H9 (cell line): ENCODE results near the gene ZNF407. TPM values are rescaled to one million over a fixed set of nuclear protein-coding genes. Genes with fewer than 3 reads are reported as not detected.

Experiments
- DNase-seq: peaks from one replicate; pipeline ENCODE4 v3.0.0-alpha.2; 2017
- H2AFZ ChIP-seq: one replicate; pipeline ENCODE4 v1.6.1; 2013; ENCODE audit warnings: mild to moderate bottlenecking, low read length, control low read depth, moderate library complexity
- H2AK5ac ChIP-seq: 2 replicates; pipeline ENCODE4 v1.6.1; 2013; ENCODE audit warnings: low read length, control low read depth, mixed read lengths; ENCODE audit not compliant: insufficient read length
- H2BK120ac ChIP-seq: one replicate; pipeline ENCODE4 v1.6.1; 2013; ENCODE audit warnings: low read depth, mild to moderate bottlenecking, low read length, control low read depth, inconsistent platforms; ENCODE audit not compliant: poor library complexity, severe bottlenecking
- H2BK12ac ChIP-seq: 2 replicates; pipeline ENCODE4 v1.6.1; 2013; ENCODE audit warnings: low read length, control low read depth, mixed read lengths, low read depth; ENCODE audit not compliant: insufficient read length
- H2BK15ac ChIP-seq: 2 replicates; pipeline ENCODE4 v1.6.1; 2013; ENCODE audit warnings: low read depth, low read length, control low read depth
- H2BK20ac ChIP-seq: one replicate; pipeline ENCODE4 v1.6.1; 2013; ENCODE audit warnings: low read depth, mild to moderate bottlenecking, low read length, control low read depth, inconsistent platforms; ENCODE audit not compliant: poor library complexity, severe bottlenecking
- H2BK5ac ChIP-seq: 2 replicates; pipeline ENCODE4 v1.6.1; 2013; ENCODE audit warnings: low read length, control low read depth, mixed read lengths; ENCODE audit not compliant: insufficient read length
- H3K14ac ChIP-seq: 2 replicates; pipeline ENCODE4 v1.6.1; 2013; ENCODE audit warnings: low read length, control low read depth; ENCODE audit not compliant: insufficient read depth
- H3K18ac ChIP-seq: 2 replicates; pipeline ENCODE4 v1.6.1; 2013; ENCODE audit warnings: low read depth, mild to moderate bottlenecking, mixed read lengths, low read length, control low read depth; ENCODE audit not compliant: insufficient read length
- H3K23ac ChIP-seq: 2 replicates; pipeline ENCODE4 v1.6.1; 2013; ENCODE audit warnings: low read length, control low read depth, mixed read lengths, low read depth; ENCODE audit not compliant: insufficient read length
- H3K23me2 ChIP-seq: 2 replicates; pipeline ENCODE4 v1.6.1; 2013; ENCODE audit warnings: low read depth, mild to moderate bottlenecking, mixed read lengths, low read length, control low read depth; ENCODE audit not compliant: insufficient read length, poor library complexity, severe bottlenecking
- H3K27ac ChIP-seq: 2 replicates; pipeline ENCODE4 v1.5.1; 2013; ENCODE audit warnings: low read length, control low read depth, mixed read lengths, low read depth; ENCODE audit not compliant: insufficient read length
- H3K27me3 ChIP-seq: 2 replicates; pipeline ENCODE4 v1.6.1; 2013; ENCODE audit warnings: low read length, control low read depth, inconsistent platforms; ENCODE audit not compliant: insufficient read depth
- H3K4ac ChIP-seq: 2 replicates; pipeline ENCODE4 v1.6.1; 2013; ENCODE audit warnings: low read depth, mild to moderate bottlenecking, control low read depth, inconsistent platforms, low read length, moderate library complexity
- H3K4me1 ChIP-seq: 2 replicates; pipeline ENCODE4 v1.6.1; 2013; ENCODE audit warnings: low read length, control low read depth, inconsistent platforms; ENCODE audit not compliant: insufficient read depth
- H3K4me2 ChIP-seq: 2 replicates; pipeline ENCODE4 v1.6.1; 2013; ENCODE audit warnings: low read length, control low read depth, mixed read lengths; ENCODE audit not compliant: insufficient read length, insufficient read depth
- H3K56ac ChIP-seq: 2 replicates; pipeline ENCODE4 v1.6.1; 2013; ENCODE audit warnings: low read depth, mild to moderate bottlenecking, mixed read lengths, low read length, control low read depth; ENCODE audit not compliant: insufficient read length
- H3K79me1 ChIP-seq: 2 replicates; pipeline ENCODE4 v1.6.1; 2013; ENCODE audit warnings: low read depth, mild to moderate bottlenecking, moderate library complexity, low read length, control low read depth, inconsistent platforms; ENCODE audit not compliant: insufficient read depth, poor library complexity, severe bottlenecking
- H3K79me2 ChIP-seq: 2 replicates; pipeline ENCODE4 v1.6.1; 2013; ENCODE audit warnings: low read length, control low read depth, inconsistent platforms; ENCODE audit not compliant: insufficient read depth
- H3K9ac ChIP-seq: 2 replicates; pipeline ENCODE4 v1.6.1; 2013; ENCODE audit warnings: low read length, control low read depth, mixed read lengths; ENCODE audit not compliant: insufficient read length; ENCODE audit errors: extremely low read depth
- H3K9me3 ChIP-seq: one replicate; pipeline ENCODE4 v1.6.1; 2013; ENCODE audit warnings: low read depth, low read length, inconsistent platforms; ENCODE audit not compliant: control insufficient read depth
- H3T11ph ChIP-seq: one replicate; pipeline ENCODE4 v1.6.1; 2013; ENCODE audit warnings: mild to moderate bottlenecking, low read length, control low read depth, inconsistent platforms
- H4K20me1 ChIP-seq: one replicate; pipeline ENCODE4 v1.6.1; 2013; ENCODE audit not compliant: control insufficient read depth, insufficient read length, insufficient read depth
- H4K5ac ChIP-seq: 2 replicates; pipeline ENCODE4 v1.6.1; 2013; ENCODE audit warnings: low read depth, mild to moderate bottlenecking, mixed read lengths, low read length, control low read depth; ENCODE audit not compliant: insufficient read length
- H4K8ac ChIP-seq: replicated peaks from 2 replicates; pipeline ENCODE4 v1.6.1; 2013; ENCODE audit warnings: low read length, control low read depth, mixed read lengths, low read depth; ENCODE audit not compliant: insufficient read length
- H4K91ac ChIP-seq: 2 replicates; pipeline ENCODE4 v1.6.1; 2013; ENCODE audit warnings: low read depth, mild to moderate bottlenecking, moderate library complexity, mixed read lengths, low read length, control low read depth; ENCODE audit not compliant: insufficient read length
- H3K27ac Mint-ChIP-seq, 3 experiments: 2 replicates in 2 of 3; 3 replicates in 1 of 3; pipeline ENCODE4 v1.8.0; 2020 to 2021; ENCODE audit warnings: mixed read lengths in 3 of 3, mild to moderate bottlenecking in 1 of 3, moderate library complexity in 1 of 3
- H3K27me3 Mint-ChIP-seq: 2 replicates; pipeline ENCODE4 v1.8.0; 2021; ENCODE audit warnings: low read depth, mild to moderate bottlenecking, moderate library complexity, mixed read lengths
- H3K36me3 Mint-ChIP-seq, 3 experiments: 2 replicates in 2 of 3; 3 replicates in 1 of 3; pipeline ENCODE4 v1.8.0; 2020 to 2021; ENCODE audit warnings: low read depth in 3 of 3, mixed read lengths in 3 of 3; ENCODE audit not compliant: insufficient read depth in 1 of 3
- H3K4me1 Mint-ChIP-seq, 2 experiments: 2 replicates each; pipeline ENCODE4 v1.8.0; 2020; ENCODE audit warnings: mixed read lengths in 2 of 2
- H3K4me3 Mint-ChIP-seq, 2 experiments: 2 replicates in 1 of 2; 3 replicates in 1 of 2; pipeline ENCODE4 v1.8.0; 2020 to 2021; ENCODE audit warnings: mild to moderate bottlenecking in 2 of 2, mixed read lengths in 2 of 2, moderate library complexity in 1 of 2
- H3K9me3 Mint-ChIP-seq, 2 experiments: 2 replicates in 1 of 2; 3 replicates in 1 of 2; pipeline ENCODE4 v1.8.0; 2020; ENCODE audit warnings: mild to moderate bottlenecking in 2 of 2, mixed read lengths in 2 of 2, moderate library complexity in 1 of 2
- CTCF ChIP-seq: fragments of 200-600 bp; sonication (generic); conservative IDR thresholded peaks from 3 replicates; pipeline ENCODE4 v1.8.0; 2021; ENCODE audit warnings: antibody characterized with exemption, mild to moderate bottlenecking
- WGBS: extraction: QIAGEN DNeasy Blood & Tissue Kit; methylation state at CpG from one replicate; pipeline ENCODE4 v1.1.7; 2013; ENCODE audit warnings: missing lambda C conversion rate, low lambda C conversion rate, mixed read lengths; ENCODE audit not compliant: insufficient read length; ENCODE audit errors: extremely low coverage; 5-methylcytosine and 5-hydroxymethylcytosine counted together
- total RNA-seq: library from RNA; stranded (reverse); gene quantifications from 2 replicates; pipeline ENCODE4 v1.2.1, GENCODE V29; 2021

Gene ZNF407
- total RNA-seq, 1 experiment from 2014 or later, result 8.7 TPM

GRCh38 chr18:74972354-74972753 is 374.7 kb downstream of the ZNF407 start:
- H3K36me3 Mint-ChIP-seq, result no peaks in the 10 kb centered on the region
- H3T11ph ChIP-seq, result no peak overlapping the region
- H3K79me1 ChIP-seq, result no peaks in the 10 kb centered on the region
- no peaks in the 10 kb centered on the region for H3K9me3 ChIP-seq
- H3K14ac ChIP-seq, result no peak overlapping the region
- no peaks in the 10 kb centered on the region for H3K23me2 ChIP-seq
- no peak overlapping the region for H3K27ac ChIP-seq
- WGBS, result no CpG with 5 or more reads among the region's 1 CpG
- no peak overlapping the region for H2BK5ac ChIP-seq
- H2BK12ac ChIP-seq, result no peak overlapping the region
- H3K56ac ChIP-seq, result no peak overlapping the region
- no peaks in the 10 kb centered on the region for H3K4me1 ChIP-seq
- no peaks in the 10 kb centered on the region for H3K27me3 Mint-ChIP-seq
- H3K4me1 Mint-ChIP-seq, result no peaks in the 10 kb centered on the region
- no peaks in the 10 kb centered on the region for H3K79me2 ChIP-seq
- H4K91ac ChIP-seq, result no peak overlapping the region
- H3K4me2 ChIP-seq, result no peak overlapping the region
- DNase-seq, result no peak
- H3K9ac ChIP-seq, result no peak overlapping the region
- no peak overlapping the region for H4K8ac ChIP-seq
- no peak overlapping the region; a peak in 1 of 7 replicates for H3K27ac Mint-ChIP-seq
- no peak overlapping the region for H3K4me3 Mint-ChIP-seq
- no peaks in the 10 kb centered on the region for H3K27me3 ChIP-seq
- H2BK20ac ChIP-seq, result no peak overlapping the region
- TF ChIP-seq CTCF, result no peak
- H3K9me3 Mint-ChIP-seq, result no peaks in the 10 kb centered on the region; a peak in 1 of 5 replicates
- H3K18ac ChIP-seq, result no peak overlapping the region
- H3K4ac ChIP-seq, result no peak overlapping the region
- H4K20me1 ChIP-seq, result no peaks in the 10 kb centered on the region
- H4K5ac ChIP-seq, result no peak overlapping the region
- H2AK5ac ChIP-seq, result no peak overlapping the region
- H2BK120ac ChIP-seq, result no peak overlapping the region
- H2BK15ac ChIP-seq, result no peak overlapping the region
- no peak overlapping the region for H3K23ac ChIP-seq
- no peak overlapping the region for H2AFZ ChIP-seq
